ENCODE measurements around the gene SSBP3. TPM values are rescaled to one million over a fixed set of nuclear protein-coding genes. Genes with fewer than 3 reads are reported as not detected.

The SSBP3 gene
- total RNA-seq, 1 experiment from 2014 or later, result 15.0 TPM

DNA sequence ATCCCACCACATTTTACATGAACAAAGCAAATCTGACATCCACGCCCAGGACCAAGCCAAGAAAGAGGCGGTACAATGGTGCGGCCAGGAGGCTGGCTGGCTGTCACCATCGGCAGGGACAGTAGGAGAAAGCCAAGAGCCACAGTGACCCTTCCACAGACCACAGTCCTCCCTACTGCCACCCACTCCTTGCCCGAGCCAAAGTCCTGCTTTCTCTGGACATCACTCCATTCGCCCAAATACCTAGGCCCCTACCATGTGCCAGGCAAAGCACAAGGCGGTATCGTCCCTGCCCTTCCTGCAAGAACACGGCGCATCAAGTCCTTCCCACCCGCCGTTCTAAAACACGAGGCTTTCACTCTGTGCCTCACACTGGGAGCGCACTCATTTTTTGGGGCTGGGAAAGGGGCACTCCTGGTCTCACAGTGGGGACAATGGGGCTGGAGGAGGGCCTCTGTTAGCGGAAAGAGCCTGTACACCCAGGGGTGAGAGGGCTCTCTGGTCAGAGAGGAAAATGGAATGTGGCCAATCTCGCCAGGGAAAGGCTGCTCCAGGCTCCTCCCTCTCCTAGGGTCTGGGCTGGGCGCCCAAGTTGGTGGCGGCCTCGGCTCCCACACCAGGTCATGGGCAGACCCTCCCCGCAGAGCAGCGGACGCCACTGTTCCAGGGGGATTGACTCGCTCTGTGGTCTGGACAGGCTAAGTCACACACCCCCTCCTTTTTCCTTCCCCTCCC lies 26.5 kb downstream of the SSBP3 start:
- BruUV-seq (replicated peaks), result no TSS peak
- no peaks in the 10 kb centered on the region for H3K36me3 ChIP-seq (ENCODE audit: low read depth, low read length)
- ChIA-PET POLR2A (ENCODE audit: unreplicated experiment) (no interaction called here), CTCF (no interaction called here)
- no peaks in the 10 kb centered on the region for H4K20me1 ChIP-seq (ENCODE audit: low read length)
- H3K4me1 ChIP-seq (ENCODE audit: insufficient read depth, low read length), result peaks cover 10% of the 10 kb centered on the region
- ATAC-seq (no peak), DNase-seq (no peak)
- H3K4me3 ChIP-seq (ENCODE audit: low read length), result no peak overlapping the region
- TF ChIP-seq EZH2phosphoT487 (IDR thresholded peaks at IDR 0.05; ENCODE audit: borderline replicate concordance, low read length) (no peak), EZH2 (IDR thresholded peaks at IDR 0.05; ENCODE audit: low read length, unreplicated experiment) (no peak)
- TF ChIP-seq, protein P1, sequence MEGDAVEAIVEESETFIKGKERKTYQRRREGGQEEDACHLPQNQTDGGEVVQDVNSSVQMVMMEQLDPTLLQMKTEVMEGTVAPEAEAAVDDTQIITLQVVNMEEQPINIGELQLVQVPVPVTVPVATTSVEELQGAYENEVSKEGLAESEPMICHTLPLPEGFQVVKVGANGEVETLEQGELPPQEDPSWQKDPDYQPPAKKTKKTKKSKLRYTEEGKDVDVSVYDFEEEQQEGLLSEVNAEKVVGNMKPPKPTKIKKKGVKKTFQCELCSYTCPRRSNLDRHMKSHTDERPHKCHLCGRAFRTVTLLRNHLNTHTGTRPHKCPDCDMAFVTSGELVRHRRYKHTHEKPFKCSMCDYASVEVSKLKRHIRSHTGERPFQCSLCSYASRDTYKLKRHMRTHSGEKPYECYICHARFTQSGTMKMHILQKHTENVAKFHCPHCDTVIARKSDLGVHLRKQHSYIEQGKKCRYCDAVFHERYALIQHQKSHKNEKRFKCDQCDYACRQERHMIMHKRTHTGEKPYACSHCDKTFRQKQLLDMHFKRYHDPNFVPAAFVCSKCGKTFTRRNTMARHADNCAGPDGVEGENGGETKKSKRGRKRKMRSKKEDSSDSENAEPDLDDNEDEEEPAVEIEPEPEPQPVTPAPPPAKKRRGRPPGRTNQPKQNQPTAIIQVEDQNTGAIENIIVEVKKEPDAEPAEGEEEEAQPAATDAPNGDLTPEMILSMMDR (conservative IDR thresholded peaks at IDR 0.05; ENCODE audit: low read depth, low read length), result no peak
- H3K9me2 ChIP-seq (replicated peaks; ENCODE audit: low read length), result no peaks in the 10 kb centered on the region
- no peaks in the 10 kb centered on the region for H3K9me3 ChIP-seq (ENCODE audit: low read length)
- H3F3A ChIP-seq (ENCODE audit: low read length, unreplicated experiment), result no peaks in the 10 kb centered on the region
- no peak overlapping the region for H3K27ac ChIP-seq (ENCODE audit: low read length)
- no peaks in the 10 kb centered on the region for H3K27me3 ChIP-seq (ENCODE audit: low read length)
- H3K4me2 ChIP-seq (ENCODE audit: low read length), result no peak overlapping the region
- H2AFZ ChIP-seq (ENCODE audit: low read length), result no peak overlapping the region
- H3K9ac ChIP-seq (ENCODE audit: low read length), result no peak overlapping the region
- no peaks in the 10 kb centered on the region for H3K79me2 ChIP-seq (ENCODE audit: low read length)
- intact Hi-C loops (cut with micrococcal nuclease), result no loop called here

DNA sequence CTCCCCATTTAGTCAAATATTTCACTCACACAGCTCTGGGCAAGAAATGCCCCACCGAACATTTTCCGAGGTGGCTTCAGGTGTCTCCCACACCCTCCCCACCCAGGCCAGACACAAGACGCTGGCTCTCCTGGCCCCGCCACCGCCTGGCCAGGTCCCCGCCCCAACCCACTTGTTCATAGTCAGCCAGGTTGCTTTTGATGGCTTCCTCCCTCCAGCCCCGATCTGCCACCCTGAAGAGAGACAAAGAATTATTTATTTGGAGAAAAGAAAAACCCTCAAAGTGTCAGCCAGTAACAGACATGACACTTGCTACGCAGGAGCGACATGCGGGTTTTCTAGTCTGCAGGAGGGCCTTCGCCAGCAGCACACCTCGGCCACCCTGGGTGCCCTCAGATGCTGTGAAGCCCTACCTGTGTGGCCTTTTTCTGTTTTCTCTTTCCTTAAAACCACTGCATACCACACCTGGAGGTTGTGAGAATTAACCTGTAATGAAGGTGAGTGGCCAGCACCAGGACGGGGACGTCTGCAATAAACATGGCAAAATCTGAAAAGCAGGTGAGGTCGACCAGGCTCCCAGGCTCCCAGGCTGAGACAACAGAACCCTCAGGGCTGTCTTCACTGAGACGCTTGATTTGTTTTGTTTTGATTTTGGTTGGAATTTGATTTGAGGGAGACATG lies 27.2 kb downstream of the SSBP3 start:
- Histone ChIP-seq H3F3A (ENCODE audit: low read length, unreplicated experiment) (no peaks in the 10 kb centered on the region), H3K4me2 (ENCODE audit: low read length) (no peak overlapping the region), H3K9me2 (replicated peaks; ENCODE audit: low read length) (no peaks in the 10 kb centered on the region), H3K36me3 (ENCODE audit: low read depth, low read length) (no peaks in the 10 kb centered on the region), H3K27ac (ENCODE audit: low read length) (no peak overlapping the region), H3K4me3 (ENCODE audit: low read length) (no peak overlapping the region), H3K79me2 (ENCODE audit: low read length) (no peaks in the 10 kb centered on the region), H3K4me1 (ENCODE audit: insufficient read depth, low read length) (peaks cover 10% of the 10 kb centered on the region), H4K20me1 (ENCODE audit: low read length) (no peaks in the 10 kb centered on the region), H3K9ac (ENCODE audit: low read length) (no peak overlapping the region), H3K9me3 (ENCODE audit: low read length) (no peaks in the 10 kb centered on the region), H2AFZ (ENCODE audit: low read length) (no peak overlapping the region), H3K27me3 (ENCODE audit: low read length) (no peaks in the 10 kb centered on the region)
- CTCF ChIA-PET, result no interaction called here
- TF ChIP-seq EZH2phosphoT487 (IDR thresholded peaks at IDR 0.05; ENCODE audit: borderline replicate concordance, low read length) (no peak), EZH2 (IDR thresholded peaks at IDR 0.05; ENCODE audit: low read length, unreplicated experiment) (no peak)
- TF ChIP-seq, protein P1 (conservative IDR thresholded peaks at IDR 0.05; ENCODE audit: low read depth, low read length), result no peak
- ATAC-seq (no peak), DNase-seq (no peak)
- no TSS peak for BruUV-seq (replicated peaks)
- intact Hi-C loops (cut with micrococcal nuclease), result no loop called here
- POLR2A ChIA-PET (ENCODE audit: unreplicated experiment), result no interaction called here
